GM19099 (cell line): ENCODE measurements around the gene UFC1.

Experiments used
- POLR2A ChIP-seq: IDR thresholded peaks from 3 replicates; pipeline ENCODE4 v1.6.1; 2011; ENCODE audit warnings: low read depth; ENCODE audit not compliant: insufficient read length; ENCODE audit errors: extremely low read depth

Gene UFC1

DNA sequence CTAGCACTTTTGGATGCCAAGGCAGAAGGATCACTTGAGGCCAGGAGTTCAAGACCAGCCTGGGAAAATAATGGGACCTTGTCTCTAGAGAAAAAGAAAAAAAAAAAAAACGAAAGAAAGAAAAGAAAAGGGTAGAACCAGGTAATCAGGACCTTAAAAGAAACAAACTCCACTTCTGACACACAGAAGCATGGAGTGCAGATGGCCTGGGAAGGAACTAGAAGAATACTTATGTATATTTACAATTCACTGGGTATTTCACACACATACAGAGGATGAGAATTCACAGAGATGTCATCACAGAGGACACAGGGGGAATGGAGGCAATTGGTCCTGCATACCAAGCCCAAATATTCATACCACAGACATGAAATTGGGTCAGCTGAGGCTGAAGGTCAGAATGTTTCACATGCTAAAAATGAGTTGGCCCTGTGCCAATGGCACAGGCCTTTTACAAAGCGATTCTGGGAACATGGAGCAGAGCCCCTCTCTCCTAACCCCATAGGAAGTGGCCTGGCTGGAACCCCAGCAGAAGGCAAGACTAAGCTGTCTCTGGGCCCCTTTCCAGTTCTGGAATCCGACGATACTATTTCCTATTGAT is 19.1 kb downstream of the UFC1 start:
- no peak for TF ChIP-seq POLR2A

DNA sequence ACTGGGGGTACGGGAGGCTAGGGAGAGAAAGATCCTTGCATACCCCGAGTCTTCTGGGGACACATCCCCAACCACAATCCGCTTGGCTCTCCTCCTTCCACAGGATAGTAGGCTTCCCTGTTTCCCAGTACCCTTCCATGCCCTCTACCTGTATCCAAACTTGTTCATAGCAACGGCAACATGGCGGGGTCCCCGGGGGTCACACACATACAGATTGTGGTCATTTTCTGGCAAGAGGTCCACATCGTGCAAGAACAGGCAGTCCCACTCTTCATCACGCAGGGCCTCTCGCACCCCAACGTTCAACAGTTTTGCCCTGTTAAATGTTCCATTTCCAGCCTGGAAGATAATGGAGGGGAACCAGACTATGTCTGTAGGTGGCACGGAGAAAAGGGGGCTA is 19.9 kb downstream of the UFC1 start:
- no peak for TF ChIP-seq POLR2A

DNA sequence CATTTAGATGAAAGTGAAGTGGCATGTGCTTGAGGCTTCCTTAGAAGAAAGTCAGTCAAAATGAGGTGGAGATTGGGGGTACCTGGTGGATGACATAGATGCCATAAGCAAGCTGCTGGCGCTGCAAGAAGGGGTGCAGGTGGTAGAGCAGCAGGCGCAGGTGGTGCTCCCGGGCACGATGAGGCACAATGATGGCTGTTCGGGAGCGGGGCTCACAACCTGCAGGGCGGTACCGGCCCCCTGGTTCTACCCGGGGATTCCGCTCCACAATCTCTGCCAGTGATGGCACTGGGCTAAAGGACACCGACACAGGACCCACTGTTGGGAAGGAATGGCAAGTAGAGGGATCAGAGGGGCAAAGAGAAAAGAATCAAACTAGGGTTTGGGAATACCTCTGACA is 21.1 kb downstream of the UFC1 start:
- no peak for TF ChIP-seq POLR2A

DNA sequence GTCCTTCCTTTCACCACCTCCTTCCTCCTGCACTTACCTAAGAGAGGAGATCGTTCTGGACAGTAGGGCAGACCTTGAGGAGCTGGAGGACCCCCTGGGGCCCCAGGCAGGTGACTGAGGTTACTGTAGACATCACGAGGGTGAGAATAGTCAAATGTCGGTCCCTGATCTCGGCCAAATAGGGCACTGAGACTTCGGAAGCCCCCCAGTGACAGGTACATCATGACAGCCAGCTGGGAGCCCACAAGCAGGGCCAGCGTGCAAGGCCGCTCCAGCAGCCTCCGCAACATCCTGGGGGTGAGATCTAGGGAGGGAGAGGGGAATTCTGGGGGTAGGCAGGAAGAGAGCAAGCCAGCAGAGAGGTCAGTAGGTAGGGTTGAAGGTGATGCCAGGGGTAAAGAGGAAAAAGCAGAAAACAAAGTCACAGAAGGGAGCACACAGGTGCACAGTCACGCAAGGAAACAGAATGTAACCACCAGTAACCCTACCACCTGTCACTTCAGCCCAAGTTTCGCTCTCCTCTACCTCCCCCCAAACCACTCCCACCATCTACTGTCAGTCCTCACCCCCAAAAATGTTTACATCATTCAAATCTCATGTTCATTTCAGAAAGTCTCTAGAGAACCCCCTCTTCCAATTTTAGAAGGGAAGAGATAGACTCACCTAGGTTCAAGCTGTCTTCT is 22.1 kb downstream of the UFC1 start:
- no peak for TF ChIP-seq POLR2A

DNA sequence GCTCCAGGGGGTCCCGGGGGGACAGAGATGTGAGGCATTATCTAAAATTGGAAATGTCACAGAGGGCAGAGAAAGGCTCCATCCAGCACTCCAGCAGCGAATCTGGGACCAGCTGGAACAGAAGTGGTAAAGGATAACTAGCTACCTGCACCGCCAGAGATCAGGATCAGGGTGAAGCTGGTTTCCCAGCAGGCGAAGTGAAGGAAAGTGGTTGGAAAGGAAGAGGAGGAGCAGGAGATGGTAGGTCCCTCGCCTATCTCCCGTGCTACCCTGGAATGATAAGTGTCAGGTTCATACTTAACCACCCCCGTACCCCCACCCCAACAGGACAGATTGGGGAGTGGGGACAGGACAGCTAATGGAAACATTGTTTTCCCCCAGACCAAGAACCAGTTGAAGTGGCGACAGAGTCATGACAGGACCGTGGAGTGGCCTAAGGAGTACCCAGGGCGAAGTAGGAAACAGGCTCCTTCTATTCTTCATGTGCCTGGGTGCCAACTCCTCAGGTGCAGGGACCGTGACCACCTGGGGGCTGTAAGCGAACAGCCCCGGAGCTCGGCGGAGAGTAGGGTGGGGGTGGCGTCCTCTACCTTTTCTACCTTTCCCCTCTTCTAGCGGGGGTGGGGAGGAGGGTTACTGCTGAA is 22.8 kb downstream of the UFC1 start:
- TF ChIP-seq POLR2A = no peak

DNA sequence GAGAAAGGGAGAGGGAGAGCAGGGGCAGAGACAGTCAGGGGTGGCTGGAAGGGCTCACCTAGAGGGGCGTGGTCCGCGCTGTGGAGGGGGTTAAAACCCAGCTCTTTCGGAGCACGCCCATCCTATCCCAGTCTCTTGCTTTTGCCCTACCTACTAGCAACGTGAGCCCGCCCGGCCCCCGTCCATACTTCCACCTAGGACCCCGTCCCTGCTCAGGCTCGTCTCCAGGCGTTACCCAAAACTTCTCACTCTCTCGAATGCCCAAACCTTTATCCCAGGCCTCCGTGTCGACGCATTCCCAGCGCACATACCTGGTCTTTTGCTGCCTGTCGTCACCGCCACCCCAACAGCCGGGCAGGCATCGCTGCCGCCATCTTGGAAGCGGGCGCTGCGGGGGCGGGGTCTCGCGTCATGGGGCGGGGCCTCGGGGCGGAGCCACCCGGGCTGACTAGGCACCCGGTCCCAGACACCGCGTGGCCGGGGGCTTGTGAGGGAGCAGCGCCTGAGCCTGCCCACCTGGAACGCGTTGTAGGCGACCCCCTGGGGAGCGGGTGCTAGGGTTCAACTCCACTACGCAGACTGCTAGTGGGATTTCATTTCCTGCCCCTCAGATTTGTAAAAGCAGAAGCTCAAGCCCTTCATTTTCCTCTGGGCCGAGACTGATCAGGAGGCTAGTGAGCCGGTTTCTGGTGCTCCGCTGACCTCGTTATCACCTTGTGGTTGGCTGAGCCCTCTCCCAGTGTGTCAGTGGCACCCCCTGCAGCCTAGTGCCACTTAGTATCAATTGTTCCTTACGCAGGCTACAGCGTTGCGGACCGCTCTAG is 23.5 kb downstream of the UFC1 start, which contains the start of gene B4GALT3:
Gene B4GALT3, minus strand, starts transcription at position 396 of the 824 bp plus-strand sequence. CDS start 1,447 bp downstream, outside the sequence.
- peak; percentile 88 for TF ChIP-seq POLR2A

DNA sequence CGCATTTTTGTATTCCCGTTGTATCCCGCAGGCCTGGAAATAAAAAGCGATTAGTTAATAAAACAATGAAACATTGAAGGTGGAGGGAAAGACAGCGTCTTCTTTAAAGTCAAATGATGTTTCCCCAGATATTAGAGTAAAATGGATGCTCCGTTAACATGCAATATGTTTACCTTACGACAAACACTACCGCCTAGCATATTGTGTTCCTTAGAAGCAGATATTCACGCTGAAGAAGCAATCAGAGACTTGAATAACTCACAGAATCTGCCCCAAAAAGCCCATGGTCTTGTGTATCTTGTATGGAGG is 24.1 kb downstream of the UFC1 start:
- no peak for TF ChIP-seq POLR2A

DNA sequence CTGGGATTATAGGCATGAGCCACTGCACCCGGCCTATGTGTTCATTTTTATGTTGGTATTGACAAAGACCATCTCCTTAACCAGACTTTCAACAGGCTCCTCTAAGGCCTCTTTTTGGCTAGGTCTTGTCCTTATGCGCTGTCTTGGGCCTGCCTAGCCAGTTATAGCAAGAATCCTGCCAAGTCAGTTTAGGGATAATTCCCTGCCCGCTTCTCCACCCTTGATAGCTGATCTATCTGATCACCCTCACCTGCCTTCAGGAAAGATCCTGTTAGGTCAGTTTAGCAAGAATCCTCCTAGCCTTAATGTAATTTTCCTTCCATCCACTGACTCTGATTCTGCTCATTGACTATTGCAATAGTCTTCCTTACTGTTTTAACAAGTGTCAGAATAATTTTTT is 25.9 kb downstream of the UFC1 start:
- TF ChIP-seq POLR2A = no peak

DNA sequence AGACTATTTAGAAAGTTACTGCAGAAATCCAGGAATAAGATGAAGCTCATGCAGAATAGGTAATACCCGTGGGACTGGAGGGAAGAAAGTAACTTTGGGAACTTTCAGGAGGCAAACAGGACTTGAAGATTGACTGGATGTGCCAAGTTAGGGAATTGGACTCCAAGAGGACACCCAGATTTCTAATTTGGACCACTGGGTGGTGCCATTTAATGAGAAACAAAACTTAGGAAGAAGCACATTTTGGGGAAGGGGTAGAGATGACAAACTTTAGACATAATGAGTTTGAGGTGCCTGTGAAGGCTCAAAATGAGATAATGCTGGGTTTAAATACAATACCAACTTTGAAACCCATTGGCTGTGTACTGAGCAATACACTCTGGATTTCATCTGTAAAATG is 26.9 kb downstream of the UFC1 start:
- no peak for TF ChIP-seq POLR2A

DNA sequence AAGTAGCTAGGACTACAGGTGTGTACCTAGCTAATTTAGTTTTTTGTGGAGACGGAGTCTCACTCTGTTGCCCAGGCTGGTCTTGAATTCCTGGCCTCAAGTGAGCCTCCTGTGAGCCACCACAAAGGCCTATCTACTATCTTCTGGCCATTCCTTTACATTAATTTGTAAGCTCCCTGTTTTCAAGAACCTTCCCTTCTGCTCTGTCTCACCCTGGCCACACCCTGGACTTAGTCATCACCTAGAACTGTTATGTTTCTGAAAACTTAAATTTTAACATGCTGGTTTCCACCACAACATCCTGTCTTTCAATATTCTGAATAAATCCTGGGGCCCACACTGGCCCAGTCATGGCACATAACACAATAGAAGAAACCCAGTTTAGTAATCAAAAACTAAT is 28.4 kb downstream of the UFC1 start:
- peak; percentile 13 for TF ChIP-seq POLR2A

DNA sequence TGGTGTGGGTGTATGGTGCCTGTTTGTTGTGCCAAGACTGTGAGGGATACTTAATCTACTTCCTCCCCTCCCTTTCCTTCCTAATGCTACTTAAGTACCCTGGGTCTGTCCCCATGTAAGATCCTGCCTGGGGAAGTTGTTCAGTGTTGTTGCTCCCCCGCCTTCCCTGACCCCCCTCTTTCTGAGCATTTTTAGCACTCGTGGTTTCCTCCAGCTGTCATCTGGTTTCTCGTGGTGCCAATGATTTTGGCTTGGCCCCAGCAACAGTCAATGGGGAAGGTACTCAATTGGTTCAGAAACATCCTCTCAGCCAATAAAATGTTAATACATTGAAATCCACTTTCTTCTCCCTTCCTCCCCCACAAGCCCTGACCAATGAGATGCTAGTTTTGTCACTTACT is 31.5 kb downstream of the UFC1 start:
- TF ChIP-seq POLR2A = peak; percentile 14

DNA sequence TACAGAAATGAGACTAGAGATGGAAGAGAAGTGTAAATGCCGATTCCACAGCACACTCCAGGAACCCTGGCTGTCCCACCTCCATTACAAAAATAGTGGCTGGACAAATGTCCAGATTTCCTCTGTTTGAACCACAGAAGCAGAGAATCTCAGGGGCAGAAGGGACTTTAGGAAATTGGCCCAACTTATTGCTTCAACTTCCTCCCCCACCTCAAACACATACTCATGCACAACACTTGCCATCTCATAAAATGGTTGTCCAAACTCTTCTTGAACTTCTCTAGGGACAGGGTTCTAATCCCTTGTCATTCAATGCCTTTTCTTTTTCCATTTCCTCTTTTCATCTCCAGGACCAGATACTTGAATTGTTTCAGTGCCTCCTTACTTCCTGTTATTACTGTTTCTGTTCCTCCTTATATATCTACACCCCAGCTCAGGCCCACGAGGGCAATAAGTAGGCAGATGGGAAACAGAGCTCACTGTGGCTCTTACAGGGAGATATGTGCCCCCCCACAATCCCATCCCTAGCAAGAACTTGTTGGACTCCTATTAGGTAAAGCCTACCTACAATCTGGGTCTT is 32.0 kb downstream of the UFC1 start:
- TF ChIP-seq POLR2A = no peak

DNA sequence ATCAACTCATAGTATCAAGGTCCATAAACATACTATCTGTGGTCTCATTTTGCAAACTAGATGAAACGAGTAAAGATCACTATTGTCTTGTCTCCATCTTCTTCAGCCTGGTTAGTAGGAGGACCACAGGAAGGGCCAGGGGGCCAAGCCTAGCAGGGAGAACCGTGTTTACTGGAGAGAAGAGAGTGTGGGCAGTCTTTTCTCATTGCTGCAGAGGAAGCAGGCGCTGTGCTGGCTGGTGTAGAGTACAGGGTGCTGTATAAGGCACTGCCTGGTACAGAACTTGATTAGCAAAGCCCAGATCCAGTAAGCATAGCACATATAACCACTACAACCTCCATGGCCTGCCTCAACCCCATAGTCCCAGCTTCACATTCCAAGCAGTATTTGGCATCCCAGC is 33.5 kb downstream of the UFC1 start:
- TF ChIP-seq POLR2A = no peak

DNA sequence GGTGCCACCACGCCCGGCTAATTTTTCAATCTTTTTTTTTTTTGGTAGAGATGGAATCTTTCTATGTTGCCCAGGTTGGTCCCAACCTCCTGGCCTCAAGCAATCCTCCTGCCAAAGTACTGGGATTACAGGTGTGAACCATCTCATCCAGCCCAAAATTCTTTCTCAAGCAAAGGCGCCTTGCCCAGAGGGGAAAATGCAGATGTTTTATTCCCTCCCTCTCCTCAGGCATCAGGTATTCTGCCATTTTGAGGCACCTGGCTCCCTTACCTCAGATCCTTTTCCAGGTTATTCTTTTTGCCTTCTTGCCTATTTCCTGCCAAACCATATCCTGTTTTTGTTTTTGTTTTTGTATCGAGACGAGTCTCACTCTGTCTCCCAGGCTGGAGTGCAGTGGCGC is 34.6 kb downstream of the UFC1 start:
- no peak for TF ChIP-seq POLR2A

DNA sequence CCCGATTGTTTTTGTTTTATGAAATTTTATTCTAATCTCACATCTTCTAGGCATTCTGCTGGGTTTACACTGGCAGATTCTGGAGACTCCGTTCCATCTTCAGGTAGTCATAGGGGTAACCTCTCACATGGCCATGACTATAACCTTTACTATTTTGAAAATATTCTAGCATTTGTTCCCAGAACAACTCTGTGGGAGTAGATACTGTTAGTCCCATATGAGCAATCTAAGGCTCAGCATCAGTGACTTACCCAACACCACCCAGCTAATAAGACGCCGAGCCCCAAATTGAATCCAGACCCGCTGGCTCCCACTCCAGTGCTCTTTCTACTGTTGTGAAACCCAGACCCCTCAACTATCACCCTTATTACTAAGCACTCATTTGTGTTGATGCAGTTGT is 35.3 kb downstream of the UFC1 start:
- no peak for TF ChIP-seq POLR2A
